ENCODE data around the gene MRTFB.
"Not testable (repeated sequence)": the region's sequence is repeated elsewhere in the genome, so short reads cannot be mapped to it uniquely, and the experiment has no call there.

Gene MRTFB

DNA sequence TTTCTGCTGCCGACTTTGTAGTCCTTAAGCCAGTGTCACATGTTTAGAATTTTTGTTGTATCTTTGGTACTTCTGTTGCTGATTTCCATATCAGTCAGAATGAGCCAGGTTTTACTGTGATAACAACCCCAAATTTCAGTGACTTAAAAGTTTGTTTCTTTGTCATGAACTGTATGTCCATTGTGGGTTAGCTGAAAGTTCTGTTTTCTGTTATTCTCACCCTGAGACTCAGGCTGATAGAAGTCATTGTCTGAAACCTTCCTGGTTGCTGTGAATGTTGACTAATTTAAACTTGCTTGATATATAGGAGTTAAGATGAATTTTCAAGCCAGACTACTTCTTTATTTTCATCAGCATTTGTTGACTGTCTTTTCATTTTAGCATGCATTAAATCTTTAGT, 68.8 kb downstream of the MRTFB start:
- FAIRE-seq = no peak

DNA sequence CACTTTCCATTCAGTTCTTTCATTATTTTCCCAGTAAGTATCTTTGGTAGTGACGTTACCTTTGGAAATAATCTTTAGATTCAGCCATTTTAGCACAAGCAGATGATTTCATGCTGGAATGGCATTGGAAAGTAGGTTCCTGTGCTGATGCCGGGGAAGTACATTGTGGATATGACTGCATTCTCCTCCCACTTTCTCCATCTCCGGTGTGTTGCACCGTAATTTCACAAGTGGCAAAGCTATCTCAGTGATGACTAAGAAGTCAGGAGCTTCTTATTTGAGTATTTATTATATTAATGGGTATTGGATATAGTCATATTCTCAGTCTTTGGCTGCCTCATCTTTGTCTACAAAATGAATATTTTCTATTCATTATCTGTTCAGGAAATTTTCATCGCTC, 69.8 kb downstream of the MRTFB start:
- FAIRE-seq = no peak

DNA sequence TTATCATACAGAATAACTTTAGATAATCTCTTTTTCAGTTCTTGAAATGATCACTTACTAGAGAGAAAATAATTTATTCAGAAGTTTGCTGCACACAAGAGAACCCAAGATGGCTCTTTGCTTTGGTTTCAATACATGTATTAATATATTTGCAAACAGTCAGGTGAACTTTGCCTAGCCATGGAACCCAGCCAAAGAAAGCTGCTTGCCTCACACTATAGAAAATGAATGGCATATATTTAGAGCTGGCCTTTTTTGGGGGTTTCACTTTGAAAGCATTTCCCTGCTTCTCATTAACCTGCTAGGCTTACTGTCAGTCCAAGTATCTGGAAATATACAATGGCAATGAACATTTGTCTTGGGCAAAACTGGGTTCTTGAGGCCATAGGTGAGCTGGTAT, 75.3 kb downstream of the MRTFB start:
- no peak for FAIRE-seq

DNA sequence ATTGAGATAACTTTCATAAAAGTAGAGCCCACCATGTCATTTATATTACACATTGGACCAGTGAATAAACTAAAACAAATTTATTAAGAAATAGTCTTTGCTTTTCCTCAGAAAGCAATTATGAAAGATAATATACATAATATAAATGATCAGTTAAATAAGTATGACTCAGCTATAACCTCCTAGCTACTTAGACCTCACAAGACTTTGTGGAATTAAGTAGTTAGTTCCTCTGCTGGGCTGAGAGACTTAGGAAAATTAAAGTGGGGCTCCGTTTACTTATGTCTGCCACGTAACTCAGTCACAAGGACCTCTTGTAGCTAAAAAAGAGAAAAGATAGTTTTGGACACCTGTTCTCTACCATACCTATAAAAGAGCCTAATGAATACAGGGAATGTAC, 76.9 kb downstream of the MRTFB start:
- no peak for FAIRE-seq

DNA sequence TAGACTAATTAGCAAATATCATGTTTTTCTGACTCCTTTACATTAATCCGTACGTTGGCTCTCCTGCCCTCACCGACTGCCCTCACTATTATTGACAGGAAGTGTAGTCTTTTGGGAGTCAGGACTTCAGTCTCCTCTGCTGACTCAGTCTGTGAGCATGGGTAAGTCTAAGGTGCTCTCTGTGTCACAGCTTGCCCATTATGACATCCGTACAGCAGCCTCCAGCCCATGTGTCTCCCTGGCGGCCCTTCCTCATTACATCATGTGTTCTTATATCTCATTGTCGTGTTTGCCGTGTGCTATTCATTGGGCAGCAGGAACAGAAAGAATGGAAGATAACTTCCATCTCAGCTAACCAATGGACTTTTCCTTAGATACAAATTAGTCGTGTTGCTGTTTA, 77.5 kb downstream of the MRTFB start:
- FAIRE-seq = no peak

DNA sequence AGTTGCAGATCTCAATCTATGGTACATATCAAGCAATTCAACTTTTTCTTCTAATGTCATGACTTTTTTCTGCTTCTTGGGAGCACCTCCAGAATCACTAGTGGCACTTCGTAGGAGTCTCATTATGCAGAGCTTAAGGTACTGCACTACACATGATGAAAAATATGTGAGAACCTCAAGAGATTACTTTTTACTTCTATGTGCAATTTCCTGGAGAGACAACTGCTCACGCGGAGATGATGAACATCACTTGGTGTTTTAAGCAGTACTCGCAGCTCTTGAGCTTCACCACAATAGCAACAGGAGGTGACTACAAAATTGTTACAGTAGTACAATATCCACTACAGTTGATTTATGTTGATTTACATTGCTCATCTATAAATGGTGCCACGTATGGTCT, 79.7 kb downstream of the MRTFB start:
- no peak for FAIRE-seq

DNA sequence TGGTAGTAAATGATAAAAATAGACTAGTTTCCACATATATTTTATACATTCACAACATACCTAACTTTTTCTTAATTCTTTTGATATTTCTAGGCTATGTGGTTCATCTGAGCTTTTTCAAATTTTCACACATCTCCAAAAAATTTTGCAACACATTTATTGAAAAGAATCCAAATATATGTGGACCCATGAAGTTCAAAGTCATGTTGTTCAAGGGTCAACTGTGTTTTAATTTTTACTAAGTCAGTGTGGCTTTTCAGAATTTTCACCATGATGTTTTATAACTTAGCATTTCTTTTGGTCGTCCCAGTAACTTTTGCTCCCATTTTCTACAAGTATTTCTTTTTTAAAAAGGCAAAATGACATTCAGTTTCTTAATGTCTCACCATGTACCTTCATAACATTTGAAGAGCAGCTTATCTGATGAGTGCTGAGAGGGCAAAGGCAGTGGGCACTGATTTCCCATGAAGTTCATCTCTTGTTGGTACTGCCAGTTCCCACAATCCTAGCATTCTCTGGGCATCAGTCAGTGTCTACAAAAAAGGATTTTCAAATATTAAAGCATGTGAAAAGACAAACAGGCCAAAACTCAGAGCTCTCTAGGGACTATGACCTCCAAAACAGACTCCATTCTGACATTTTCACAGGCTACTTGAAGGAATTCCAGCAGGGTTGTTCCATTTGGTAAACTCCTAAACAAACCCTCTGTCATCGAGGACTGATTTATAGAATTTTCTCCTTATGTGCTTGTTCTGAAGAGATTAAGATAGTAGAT, 80.3 kb downstream of the MRTFB start:
- no peak for FAIRE-seq

DNA sequence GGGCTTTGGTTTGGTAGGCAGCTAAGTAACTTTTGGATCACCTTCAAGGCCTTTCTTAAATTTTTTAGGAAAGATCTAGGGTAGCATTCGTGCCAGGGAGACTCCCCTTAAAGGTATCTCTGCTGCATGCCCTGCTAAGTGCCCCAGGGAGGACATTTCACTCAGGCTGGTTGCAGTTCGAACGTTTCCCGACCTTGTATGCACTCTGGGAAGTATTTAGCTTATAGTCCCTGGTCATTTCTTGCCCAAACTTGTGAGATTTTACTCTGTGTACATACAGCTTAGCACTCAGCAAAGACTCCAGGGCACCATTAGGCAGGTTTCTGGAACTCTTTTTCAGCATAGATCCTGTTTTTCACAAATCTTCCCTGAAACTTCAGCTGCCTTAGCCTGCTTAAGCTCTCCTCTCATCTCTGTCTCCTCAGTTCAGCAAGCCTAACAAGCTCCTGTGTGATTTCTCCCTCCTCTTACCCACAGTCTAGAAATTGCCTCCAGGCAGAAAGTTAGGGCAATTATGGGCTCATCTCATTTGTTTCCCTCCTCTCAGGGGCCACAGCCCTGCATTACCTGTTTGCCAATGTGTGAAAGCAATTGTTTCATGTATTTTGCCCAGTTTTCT, 84.6 kb downstream of the MRTFB start:
- no peak for FAIRE-seq

DNA sequence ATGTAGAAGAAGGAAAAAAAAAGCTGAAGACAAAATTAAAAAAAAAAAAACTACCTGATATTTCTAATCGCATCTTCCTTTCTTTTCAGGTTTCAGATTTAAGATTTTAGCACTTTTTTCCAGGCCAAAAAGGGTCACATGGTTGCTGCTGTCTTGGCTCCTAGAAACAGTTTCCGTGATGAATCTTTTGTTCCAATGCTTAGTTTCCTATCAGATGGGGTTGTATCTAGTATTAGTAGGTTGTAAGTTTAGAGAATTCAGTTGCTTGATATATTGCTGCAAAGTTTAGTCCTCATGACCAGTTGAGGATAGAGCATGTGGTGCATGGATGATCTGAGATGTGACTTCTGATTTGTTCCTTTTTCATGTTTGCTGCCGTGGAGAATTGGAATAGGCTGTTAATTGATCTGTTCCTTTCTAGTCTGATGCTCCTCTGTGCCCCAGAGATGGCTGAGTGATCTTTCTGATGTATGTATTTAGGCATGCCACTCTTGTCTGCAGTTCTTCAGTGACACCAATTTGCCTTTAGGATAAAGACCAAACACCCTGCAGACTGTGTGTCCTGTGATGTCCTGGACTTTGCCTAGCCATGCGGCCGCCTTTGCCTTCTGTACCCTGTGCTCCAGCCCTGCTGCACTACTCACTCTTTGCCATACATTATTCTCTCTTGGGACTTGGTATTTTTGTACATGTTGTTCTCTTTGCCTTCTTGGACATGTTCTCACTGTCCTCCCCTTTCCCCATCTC, 94.0 kb downstream of the MRTFB start:
- no peak for FAIRE-seq

DNA sequence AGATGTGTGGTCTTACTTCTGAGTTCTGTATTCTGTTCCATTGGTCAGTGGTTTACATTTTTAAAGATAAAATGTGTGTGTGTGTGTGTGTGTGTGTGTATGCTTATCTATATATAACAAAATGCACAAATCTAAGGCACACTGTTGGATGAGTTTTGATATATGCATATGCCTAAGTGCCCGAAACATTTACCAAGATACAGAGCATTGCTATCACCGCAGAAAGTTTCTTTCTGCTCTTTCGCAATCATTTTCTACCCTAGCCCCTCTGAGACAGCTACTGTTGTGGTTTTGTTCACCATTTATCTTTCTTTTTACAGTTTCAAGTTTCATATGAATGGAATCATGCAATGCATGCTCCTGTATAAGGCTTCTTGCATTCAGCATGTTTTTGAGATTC, 97.0 kb downstream of the MRTFB start:
- no peak for FAIRE-seq

DNA sequence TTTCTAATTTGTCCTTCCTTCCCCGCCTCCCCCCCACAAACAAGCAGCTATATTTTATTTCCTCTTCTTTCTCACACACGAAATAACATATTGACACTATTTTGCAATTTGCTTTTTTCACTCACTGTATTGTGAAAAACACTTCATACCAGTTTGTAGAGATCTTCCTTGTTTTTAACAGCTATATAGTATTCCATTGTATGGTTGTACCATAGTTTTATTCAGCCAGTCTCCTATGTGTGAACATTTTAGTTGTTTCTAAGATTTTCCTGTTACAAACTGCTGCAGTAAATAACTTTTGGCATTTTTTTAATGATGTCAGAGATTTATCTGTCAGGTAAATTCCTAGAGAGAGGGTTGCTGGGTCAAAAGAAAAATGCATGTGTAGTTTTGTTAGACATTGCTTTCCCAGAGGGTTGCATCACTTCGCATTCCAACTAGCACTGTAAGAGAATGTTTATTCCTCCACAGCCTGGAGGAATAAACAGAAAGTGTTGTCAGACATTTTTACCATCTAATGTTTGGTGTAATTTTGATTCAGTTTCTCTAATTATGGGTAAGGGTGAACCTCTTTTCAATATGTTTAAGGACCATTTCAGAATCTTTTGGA, 101.2 kb downstream of the MRTFB start:
- FAIRE-seq = no peak

DNA sequence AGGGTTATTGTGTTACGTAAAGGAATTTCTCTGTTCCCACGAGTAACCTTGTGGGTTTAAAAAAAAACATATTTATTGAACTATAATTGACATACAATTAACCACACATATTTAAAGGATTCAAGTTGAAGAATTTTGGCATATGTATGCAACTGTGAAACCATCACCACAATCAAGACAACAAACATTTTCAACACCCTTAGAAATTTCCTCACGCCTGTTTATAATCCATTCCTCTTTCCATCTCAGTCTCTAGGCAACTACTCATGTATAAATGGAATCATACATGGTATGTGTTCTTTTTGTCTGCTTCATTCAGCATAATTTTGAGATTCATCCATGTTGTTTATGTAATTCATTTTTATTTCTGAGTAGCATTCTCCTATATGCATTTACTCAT, 104.0 kb downstream of the MRTFB start:
- FAIRE-seq = no peak

DNA sequence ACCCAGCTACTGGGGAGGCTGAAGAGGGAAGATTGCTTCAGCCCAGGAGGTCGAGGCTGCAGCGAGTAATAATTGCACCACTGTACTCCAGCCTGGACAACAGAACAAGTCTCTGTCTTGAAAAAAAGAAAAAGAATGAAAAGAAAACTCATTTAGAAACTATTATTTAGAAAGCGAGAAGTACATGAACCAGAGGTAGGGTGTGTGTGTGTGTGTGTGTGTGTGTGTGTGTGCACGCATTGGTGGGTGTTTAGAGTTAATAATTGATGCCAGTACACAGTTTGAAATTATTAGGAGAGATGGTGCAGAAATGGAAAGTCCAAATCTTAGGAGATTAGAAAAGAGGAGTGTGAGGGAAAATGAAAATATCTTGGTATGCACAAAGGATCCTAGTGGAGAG, 106.6 kb downstream of the MRTFB start:
- FAIRE-seq = no peak

DNA sequence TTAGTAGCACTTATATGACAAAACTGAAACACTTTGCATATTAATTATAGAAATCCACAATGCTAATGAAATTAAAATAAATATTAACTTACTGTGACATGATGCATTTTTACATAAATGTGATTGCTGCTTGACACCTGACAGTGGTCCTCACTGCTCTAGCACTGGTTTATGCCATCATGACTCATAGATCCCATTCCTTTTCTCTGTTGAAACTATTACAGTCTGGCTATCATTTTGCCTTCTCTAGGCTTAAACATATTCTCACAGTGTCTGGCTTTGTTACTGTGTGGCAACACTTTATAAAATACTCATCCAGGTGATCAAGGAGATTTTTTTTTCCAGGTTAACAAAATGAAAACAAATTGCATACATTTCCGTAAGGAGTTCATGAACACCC, 108.0 kb downstream of the MRTFB start:
- FAIRE-seq = no peak

DNA sequence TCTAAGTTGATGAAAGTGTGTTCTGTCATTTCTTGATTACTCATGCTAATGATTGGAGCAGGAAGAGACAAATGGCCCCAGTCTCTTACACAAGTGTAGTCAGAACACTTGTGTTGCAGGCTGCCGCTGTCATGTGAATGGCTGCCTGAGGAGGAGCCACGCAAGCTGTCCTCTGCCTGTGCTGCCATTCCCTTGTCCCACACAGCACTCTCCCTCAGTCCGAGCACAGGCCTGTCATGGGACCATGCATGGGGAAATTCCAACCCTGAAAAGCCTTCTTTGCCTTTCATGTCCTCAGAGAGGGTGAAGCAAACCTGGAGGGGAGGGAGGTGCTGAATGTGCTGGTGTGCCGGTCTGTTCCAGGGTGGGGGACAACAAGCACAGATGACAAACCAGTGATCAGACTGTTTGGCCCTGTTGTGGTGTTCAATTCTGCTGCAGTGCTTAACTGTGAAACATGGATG, 109.4 kb downstream of the MRTFB start:
- FAIRE-seq = no peak

DNA sequence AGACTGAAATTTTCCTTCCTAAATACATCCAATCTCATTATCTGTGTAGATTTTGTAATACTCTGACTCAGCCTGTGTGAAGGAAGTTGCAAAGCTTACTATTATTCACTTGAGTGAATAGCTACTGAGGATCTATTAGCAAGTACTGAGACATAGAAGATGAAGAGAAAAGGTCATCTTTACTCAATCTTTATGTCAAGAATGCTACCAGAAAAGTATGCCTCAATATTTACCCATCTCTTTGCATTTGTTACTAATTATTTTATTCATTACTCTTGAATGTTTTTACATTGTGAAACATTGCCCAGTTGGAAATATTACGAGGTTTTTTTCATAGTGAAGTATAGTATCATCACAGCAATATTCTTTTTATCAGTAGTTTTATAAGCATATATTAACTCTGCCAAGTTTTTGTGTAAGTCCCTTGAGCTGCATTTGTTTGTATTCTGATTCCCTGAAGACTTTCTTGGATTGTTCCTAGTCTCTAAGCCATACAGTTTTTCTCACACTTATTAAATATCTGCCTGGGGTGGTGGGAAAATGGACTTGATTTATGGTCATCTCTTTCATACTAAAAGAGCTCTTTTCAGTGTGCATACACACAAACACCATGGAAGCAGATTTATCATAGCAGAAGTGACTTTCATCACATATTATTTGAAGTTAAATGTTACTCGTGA, 110.4 kb downstream of the MRTFB start:
- no peak for FAIRE-seq

DNA sequence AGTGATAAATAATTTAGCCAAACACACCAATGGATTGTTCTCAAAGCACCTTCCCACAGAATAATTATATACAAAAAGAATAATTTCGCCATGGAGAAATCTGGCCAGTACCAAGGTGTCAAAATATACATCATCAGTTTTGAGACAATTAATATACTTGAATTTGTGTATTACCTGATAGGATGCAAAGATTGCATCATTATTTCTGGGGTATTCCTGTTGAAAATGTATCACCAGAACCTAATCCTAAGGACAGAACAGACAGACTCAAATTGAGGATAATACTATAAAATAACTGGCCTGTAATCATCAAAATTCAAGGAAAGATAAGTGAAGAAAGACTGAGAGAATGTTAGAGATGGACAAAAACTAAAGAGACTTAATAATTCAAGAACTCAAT, 111.9 kb downstream of the MRTFB start:
- FAIRE-seq = no peak

DNA sequence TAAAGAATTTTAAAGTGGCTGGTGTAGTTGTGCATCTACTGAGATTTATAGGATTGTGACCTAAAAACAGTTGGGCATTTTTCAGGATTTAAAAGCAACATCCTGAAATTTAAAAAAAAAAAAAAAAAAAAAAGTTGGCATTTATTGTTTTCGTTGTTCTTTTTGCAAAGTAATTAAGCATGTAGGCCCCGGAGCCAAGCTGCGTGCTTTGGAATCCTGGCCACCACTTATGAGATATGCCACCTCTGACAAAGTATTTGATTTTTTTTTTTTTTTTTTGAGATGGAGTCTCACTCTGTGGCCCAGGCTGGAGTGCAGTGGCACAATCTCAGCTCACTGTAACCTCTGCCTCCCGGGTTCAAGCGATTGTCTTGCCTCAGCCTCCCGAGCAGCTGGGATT, 112.8 kb downstream of the MRTFB start:
- not testable (repeated sequence) for FAIRE-seq

DNA sequence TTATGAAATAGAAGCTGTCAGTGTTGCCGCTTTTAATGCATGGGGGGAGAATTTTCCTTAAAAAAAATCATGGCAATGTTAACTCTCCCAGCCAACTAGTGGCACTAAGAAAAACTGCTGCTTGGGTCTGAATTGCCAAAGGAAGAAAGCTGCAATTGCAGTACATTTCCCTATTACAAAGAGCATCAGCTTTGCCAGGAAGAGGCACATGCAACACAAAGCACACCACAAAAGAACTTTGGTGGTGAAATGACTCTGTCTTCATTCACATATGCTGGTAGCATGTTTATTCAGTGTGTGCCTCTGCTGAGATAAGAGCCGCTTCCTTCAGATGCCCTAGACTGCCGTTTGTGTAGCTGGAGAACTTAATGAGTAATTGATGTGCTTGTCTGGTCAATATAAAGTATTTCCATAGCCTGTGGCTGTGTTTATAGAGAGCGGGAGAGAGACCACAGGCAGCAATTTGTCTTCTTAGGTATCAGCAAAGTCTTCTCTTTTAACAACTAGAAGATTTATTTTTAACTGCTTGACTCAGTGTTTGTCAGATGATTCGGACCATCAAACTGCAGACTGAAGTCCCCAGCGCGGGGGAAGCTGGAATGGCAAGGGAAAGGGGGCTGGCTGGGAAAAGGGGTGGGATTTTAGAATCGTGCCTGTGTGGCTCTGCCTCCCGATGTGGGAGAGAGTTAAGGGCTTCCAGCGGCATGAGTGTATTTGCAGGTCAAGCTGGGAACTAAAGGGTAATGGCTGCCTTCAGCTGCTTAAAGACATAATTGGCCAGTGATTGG, 115.1 kb downstream of the MRTFB start:
- FAIRE-seq = peak; percentile 79

DNA sequence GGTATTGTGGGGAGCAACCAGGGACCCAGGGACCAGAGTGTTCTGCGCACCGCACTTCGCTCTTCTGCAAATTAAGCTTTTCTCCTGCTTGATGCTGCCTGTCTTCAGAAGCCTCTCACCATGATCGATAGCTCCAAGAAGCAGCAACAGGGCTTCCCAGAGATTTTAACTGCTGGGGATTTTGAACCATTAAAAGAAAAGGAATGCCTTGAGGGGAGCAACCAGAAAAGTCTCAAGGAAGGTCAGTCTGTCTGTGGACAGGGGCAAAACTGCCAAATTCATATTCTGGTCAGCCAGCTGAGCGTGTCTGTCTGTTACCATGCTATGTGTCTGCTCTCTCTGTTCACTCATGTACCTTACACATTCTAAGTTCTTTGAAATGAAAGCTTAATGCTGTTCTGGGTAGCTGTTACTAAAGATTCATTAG, 115.7 kb downstream of the MRTFB start:
- FAIRE-seq = no peak

DNA sequence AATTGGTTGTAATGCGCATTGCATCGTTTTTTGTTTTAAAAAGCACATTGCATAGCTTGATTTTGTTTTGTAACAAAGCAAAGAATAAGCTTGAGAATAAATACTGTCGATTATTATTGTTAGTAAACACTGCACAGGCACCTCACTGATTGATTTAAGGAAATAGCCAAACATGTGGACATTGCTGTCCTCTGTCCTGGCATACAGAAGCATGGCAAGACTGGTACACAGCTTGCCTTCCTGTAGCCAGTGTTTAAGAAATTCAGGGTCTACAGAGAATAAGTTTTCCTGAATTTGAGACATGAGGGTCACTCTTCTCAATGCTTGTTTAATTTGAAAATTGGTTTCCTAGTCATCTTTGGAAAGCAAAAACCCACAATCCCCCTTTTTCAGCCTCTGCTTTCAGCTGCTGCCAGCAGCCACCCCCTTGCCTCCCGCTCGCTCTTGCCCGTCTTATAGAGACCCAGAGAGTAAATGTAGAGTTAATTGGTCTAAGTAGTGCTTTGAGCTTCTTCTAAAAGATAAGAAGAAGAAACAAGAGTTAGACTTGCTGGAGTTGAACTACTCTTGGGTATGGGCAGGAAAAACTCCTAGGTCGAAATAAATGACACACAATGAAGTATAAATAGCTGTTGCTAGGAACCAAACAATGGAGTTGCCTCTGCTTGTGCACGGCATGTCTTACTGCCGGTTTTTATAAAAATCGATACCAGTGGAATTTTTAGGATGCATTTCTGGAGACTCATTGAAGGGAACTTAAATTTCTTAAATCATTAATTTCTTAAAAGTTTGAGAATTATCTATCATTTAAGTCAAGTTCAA, 116.6 kb downstream of the MRTFB start:
- FAIRE-seq = peak; percentile 62
